ENCODE data around the gene SH2B2. TPM values are rescaled to one million over a fixed set of nuclear protein-coding genes. Genes with fewer than 3 reads are reported as not detected.

The SH2B2 gene
- total RNA-seq, 1 experiment from 2014 or later: 12.1 TPM

GRCh38 chr7:102285540-102286236, 980 bp upstream of the SH2B2 start:
- Histone ChIP-seq H2AFZ (peak overlapping the region; percentile 97), H3F3A (ENCODE audit: insufficient read depth, low read depth) (peaks cover 10% of the 10 kb centered on the region; the same call in 1 of the 2 replicates), H3K9me2 (ENCODE audit: insufficient read depth) (no peaks in the 10 kb centered on the region), H3K4me2 (peak overlapping the region; percentile 81), H3K27ac (0 out of 2 replicates have a peak overlapping the region, but pooled peaks have one; percentile 33), H3K9me3 (ENCODE audit: insufficient read depth, low read depth) (no peaks in the 10 kb centered on the region), H3K36me3 (ENCODE audit: low read depth) (no peaks in the 10 kb centered on the region), H3K27me3 (ENCODE audit: insufficient read depth, low read depth) (no peaks in the 10 kb centered on the region), H4K20me1 (ENCODE audit: insufficient read depth) (no peaks in the 10 kb centered on the region), H3K79me2 (ENCODE audit: low read depth) (no peaks in the 10 kb centered on the region), H3K4me3 (peak overlapping the region; percentile 85), H3K4me1 (replicated peaks; ENCODE audit: insufficient read depth) (0 out of 2 replicates have a peak, but pooled peaks cover 5% of the 10 kb centered on the region)
- no peak for TF ChIP-seq EZH2 (IDR thresholded peaks at IDR 0.05; ENCODE audit: low read depth)
- no peak for TF ChIP-seq CTCF (conservative IDR thresholded peaks at IDR 0.05)
- ChIA-PET CTCF (no interaction called here), POLR2A (ENCODE audit: unreplicated experiment) (no interaction called here)
- intact Hi-C loops (cut with micrococcal nuclease; ENCODE audit: unreplicated experiment): loop anchor here (2.0 to 5.0 kb wide), 2 partner anchors 27 to 77 kb away; no protein-coding TSS in a partner anchor
- DNase-seq: no peak
- BruUV-seq (replicated peaks): no TSS peak

- H3K4me1 ChIP-seq (replicated peaks; ENCODE audit: insufficient read depth): 0 out of 2 replicates have a peak, but pooled peaks cover 5% of the 10 kb centered on the region
- peak overlapping the region; percentile 89 for H2AFZ ChIP-seq
- POLR2A ChIA-PET (ENCODE audit: unreplicated experiment): interaction anchor here (0.7 to 1.0 kb wide), 2 partner anchors 76 to 109 kb away, joined by 3 to 6 read pairs; partner anchors contain the start of gene PRKRIP1
- peak overlapping the region; percentile 97 for H3K4me2 ChIP-seq
- no peaks in the 10 kb centered on the region for H3K79me2 ChIP-seq (ENCODE audit: low read depth)
- H3K4me3 ChIP-seq: peak overlapping the region; percentile 88
- peaks cover 10% of the 10 kb centered on the region; the same call in 1 of the 2 replicates for H3F3A ChIP-seq (ENCODE audit: insufficient read depth, low read depth)
- intact Hi-C loops (cut with micrococcal nuclease; ENCODE audit: unreplicated experiment): loop anchor here (2.0 to 5.0 kb wide), 2 partner anchors 25 to 75 kb away; no protein-coding TSS in a partner anchor
- peak in 1 of 2 experiments; percentile 47 for DNase-seq
- BruUV-seq (replicated peaks): no TSS peak
- TF ChIP-seq CTCF (conservative IDR thresholded peaks at IDR 0.05) (no peak), EZH2 (IDR thresholded peaks at IDR 0.05; ENCODE audit: low read depth) (no peak)
- H3K27ac ChIP-seq: no peak overlapping the region
- no peaks in the 10 kb centered on the region for H3K27me3 ChIP-seq (ENCODE audit: insufficient read depth, low read depth)
- no peaks in the 10 kb centered on the region for H3K9me2 ChIP-seq (ENCODE audit: insufficient read depth)
- no peaks in the 10 kb centered on the region for H3K36me3 ChIP-seq (ENCODE audit: low read depth)
- CTCF ChIA-PET: no interaction called here
- H4K20me1 ChIP-seq (ENCODE audit: insufficient read depth): no peaks in the 10 kb centered on the region
- no peaks in the 10 kb centered on the region for H3K9me3 ChIP-seq (ENCODE audit: insufficient read depth, low read depth)
Observed at GRCh38 chr7:102287111-102287980, 678 bp downstream of the SH2B2 start.

GRCh38 chr7:102287981-102288278, 1.3 kb downstream of the SH2B2 start:
- no peak for TF ChIP-seq CTCF (conservative IDR thresholded peaks at IDR 0.05)
- no peak for TF ChIP-seq EZH2 (IDR thresholded peaks at IDR 0.05; ENCODE audit: low read depth)
- Histone ChIP-seq H3K79me2 (ENCODE audit: low read depth) (no peaks in the 10 kb centered on the region), H3K4me1 (replicated peaks; ENCODE audit: insufficient read depth) (0 out of 2 replicates have a peak, but pooled peaks cover 5% of the 10 kb centered on the region), H3K36me3 (ENCODE audit: low read depth) (no peaks in the 10 kb centered on the region), H3K9me2 (ENCODE audit: insufficient read depth) (no peaks in the 10 kb centered on the region), H3F3A (ENCODE audit: insufficient read depth, low read depth) (peaks cover 10% of the 10 kb centered on the region; the same call in 1 of the 2 replicates), H3K4me3 (peak overlapping the region; percentile 88), H2AFZ (peak overlapping the region; percentile 89), H3K9me3 (ENCODE audit: insufficient read depth, low read depth) (no peaks in the 10 kb centered on the region), H3K27ac (no peak overlapping the region), H4K20me1 (ENCODE audit: insufficient read depth) (no peaks in the 10 kb centered on the region), H3K4me2 (peak overlapping the region; percentile 97), H3K27me3 (ENCODE audit: insufficient read depth, low read depth) (no peaks in the 10 kb centered on the region)
- CTCF ChIA-PET: no interaction called here
- DNase-seq: no peak
- intact Hi-C loops (cut with micrococcal nuclease; ENCODE audit: unreplicated experiment): loop anchor here (2.0 to 5.0 kb wide), 2 partner anchors 25 to 74 kb away; no protein-coding TSS in a partner anchor
- BruUV-seq (replicated peaks): TSS peak; percentile 17
- POLR2A ChIA-PET (ENCODE audit: unreplicated experiment): interaction anchor here (0.7 kb wide), 1 partner anchor 108 kb away, joined by 3 read pairs; the partner anchor contains the start of gene PRKRIP1

All from PC-9 (cell line).